ENCODE results near the gene DAGLA. TPM values are rescaled to one million over a fixed set of nuclear protein-coding genes. Genes with fewer than 3 reads are reported as not detected.

Gene DAGLA
- total RNA-seq, 1 experiment from 2014 or later, result 4.5 TPM

GRCh38 chr11:61738776-61739175 lies 58.6 kb downstream of the DAGLA start:
- Histone ChIP-seq H2BK5ac (ENCODE audit: insufficient read length, low read length) (no peak overlapping the region), H3K9ac (ENCODE audit: extremely low read depth, insufficient read length, low read length) (no peak overlapping the region), H4K91ac (ENCODE audit: insufficient read length, low read depth, low read length) (no peak overlapping the region), H3K4me1 (ENCODE audit: insufficient read depth, low read length) (no peaks in the 10 kb centered on the region), H2AFZ (ENCODE audit: low read length) (no peak overlapping the region), H3K27me3 (ENCODE audit: insufficient read depth, low read length) (no peaks in the 10 kb centered on the region), H4K20me1 (ENCODE audit: control insufficient read depth, insufficient read depth, insufficient read length) (no peaks in the 10 kb centered on the region), H2BK12ac (ENCODE audit: insufficient read length, low read depth, low read length) (no peak overlapping the region), H4K8ac (replicated peaks; ENCODE audit: insufficient read length, low read depth, low read length) (no peak overlapping the region), H3K14ac (ENCODE audit: insufficient read depth, low read length) (no peak overlapping the region), H3K18ac (ENCODE audit: insufficient read length, low read depth, low read length) (no peak overlapping the region), H2AK5ac (ENCODE audit: insufficient read length, low read length) (no peak overlapping the region), H3T11ph (ENCODE audit: low read length) (no peak overlapping the region), H3K23me2 (ENCODE audit: insufficient read length, low read depth, low read length, poor library complexity, severe bottlenecking) (no peaks in the 10 kb centered on the region), H3K79me2 (ENCODE audit: insufficient read depth, low read length) (no peaks in the 10 kb centered on the region), H2BK20ac (ENCODE audit: low read depth, low read length, poor library complexity, severe bottlenecking) (no peak overlapping the region), H3K4me2 (ENCODE audit: insufficient read depth, insufficient read length, low read length) (no peak overlapping the region), H2BK15ac (ENCODE audit: low read depth, low read length) (no peak overlapping the region), H4K5ac (ENCODE audit: insufficient read length, low read depth, low read length) (no peak overlapping the region), H2BK120ac (ENCODE audit: low read depth, low read length, poor library complexity, severe bottlenecking) (no peak overlapping the region), H3K23ac (ENCODE audit: insufficient read length, low read depth, low read length) (no peak overlapping the region), H3K27ac (ENCODE audit: insufficient read length, low read depth, low read length) (no peak overlapping the region), H3K4ac (ENCODE audit: low read depth, low read length) (no peak overlapping the region), H3K9me3 (ENCODE audit: control insufficient read depth, low read depth, low read length) (no peaks in the 10 kb centered on the region), H3K56ac (ENCODE audit: insufficient read length, low read depth, low read length) (no peak overlapping the region), H3K79me1 (ENCODE audit: insufficient read depth, low read depth, low read length, poor library complexity, severe bottlenecking) (no peaks in the 10 kb centered on the region)
- no peak for TF ChIP-seq CTCF (conservative IDR thresholded peaks at IDR 0.05)
- no peak for DNase-seq
- Mint-ChIP-seq H3K27me3 (ENCODE audit: low read depth) (no peaks in the 10 kb centered on the region; the same call in 1 of the 2 replicates), H3K4me1 (peaks cover 0 to 5% of the 10 kb centered on the region in 2 experiments; a peak in 1 of 4 replicates), H3K36me3 (ENCODE audit: insufficient read depth in 1 of 3, low read depth in 3 of 3) (peaks cover 8 to 32% (median 15%) of the 10 kb centered on the region in 3 experiments; a peak in 6 of 7 replicates), H3K27ac (no peak overlapping the region; a peak in 1 of 7 replicates), H3K4me3 (no peak overlapping the region), H3K9me3 (no peaks in the 10 kb centered on the region; a peak in 1 of 5 replicates)
- WGBS (ENCODE audit: extremely low coverage, insufficient read length, low lambda C conversion rate), result no CpG with 5 or more reads among the region's 7 CpGs

Data from H9 (cell line).